Measurements from ENCODE around the gene PROZ.
A peak's percentile ranks its signal among the peaks of the same experiment; 100 is the strongest.

PROZ gene

GRCh38 chr13:113141601-113141970 lies 16.9 kb upstream of the PROZ start:
- DNase-seq (ENCODE audit: low read depth): no peak

GRCh38 chr13:113142876-113143275 lies 15.6 kb upstream of the PROZ start:
- DNase-seq (ENCODE audit: low read depth): no peak

- no peak for DNase-seq (ENCODE audit: low read depth)
These were observed 14.8 kb upstream of the PROZ start for GRCh38 chr13:113143466-113144254.

- no peak for DNase-seq (ENCODE audit: low read depth)
These were observed 14.2 kb upstream of the PROZ start for GRCh38 chr13:113144255-113144629.

- no peak for DNase-seq (ENCODE audit: low read depth)
These were observed 13.0 kb upstream of the PROZ start for GRCh38 chr13:113145496-113145895.

GRCh38 chr13:113145911-113146598 lies 12.4 kb upstream of the PROZ start:
- DNase-seq (ENCODE audit: low read depth): no peak

GRCh38 chr13:113146750-113147149 lies 11.7 kb upstream of the PROZ start:
- no peak for DNase-seq (ENCODE audit: low read depth)

GRCh38 chr13:113147206-113147605 lies 11.2 kb upstream of the PROZ start:
- DNase-seq (ENCODE audit: low read depth): no peak

GRCh38 chr13:113148407-113148806 lies 10.0 kb upstream of the PROZ start:
- DNase-seq (ENCODE audit: low read depth): no peak

- no peak for DNase-seq (ENCODE audit: low read depth)
These were observed 9.4 kb upstream of the PROZ start for GRCh38 chr13:113148940-113149503.

GRCh38 chr13:113149711-113150549 lies 8.5 kb upstream of the PROZ start:
- no peak for DNase-seq (ENCODE audit: low read depth)

GRCh38 chr13:113150550-113151365 lies 7.7 kb upstream of the PROZ start:
- DNase-seq (ENCODE audit: low read depth): no peak

- no peak for DNase-seq (ENCODE audit: low read depth)
These were observed 6.4 kb upstream of the PROZ start for GRCh38 chr13:113151745-113152690.

GRCh38 chr13:113152691-113152983 lies 5.8 kb upstream of the PROZ start:
- no peak for DNase-seq (ENCODE audit: low read depth)

GRCh38 chr13:113152984-113153809 lies 5.3 kb upstream of the PROZ start:
- no peak for DNase-seq (ENCODE audit: low read depth)

GRCh38 chr13:113153810-113154748 lies 4.4 kb upstream of the PROZ start:
- peak; percentile 63 for DNase-seq (ENCODE audit: low read depth)

- no peak for DNase-seq (ENCODE audit: low read depth)
These were observed 3.2 kb upstream of the PROZ start for GRCh38 chr13:113155201-113155600.

- no peak for DNase-seq (ENCODE audit: low read depth)
These were observed 2.3 kb upstream of the PROZ start for GRCh38 chr13:113155982-113156655.
